Hindlimb muscle (tissue), 1 donor: Measurements from ENCODE around the gene CASK. TPM values are rescaled to one million over a fixed set of nuclear protein-coding genes. Genes with fewer than 3 reads are reported as not detected.

ENCODE experiments used
- DNase-seq: peaks from one replicate; pipeline ENCODE4 v3.0.0-alpha.2; 2013
- polyA plus RNA-seq: library from polyadenylated mRNA; unstranded; fragments of 120-200 nt; gene quantifications from one replicate; pipeline ENCODE4 v1.2.1, GENCODE V29; 2013; ENCODE audit not compliant: insufficient read length

The CASK gene
- polyA plus RNA-seq, 1 donor = 23.6 TPM

- no peak for DNase-seq
These were observed 95.5 kb downstream of the CASK start for GRCh38 chrX:41827886-41828285.

- no peak for DNase-seq
These were observed 97.6 kb downstream of the CASK start for GRCh38 chrX:41825796-41826195.

- no peak for DNase-seq
These were observed 98.8 kb downstream of the CASK start for GRCh38 chrX:41824551-41824950.

- no peak for DNase-seq
These were observed 100.0 kb downstream of the CASK start for GRCh38 chrX:41823402-41823801.

GRCh38 chrX:41822892-41823291, 100.5 kb downstream of the CASK start:
- DNase-seq = no peak

- no peak for DNase-seq
These were observed 115.3 kb downstream of the CASK start for GRCh38 chrX:41808047-41808446.

- no peak for DNase-seq
These were observed 120.4 kb downstream of the CASK start for GRCh38 chrX:41802958-41803357.

- no peak for DNase-seq
These were observed 123.7 kb downstream of the CASK start for GRCh38 chrX:41799661-41800060.

- no peak for DNase-seq
These were observed 126.8 kb downstream of the CASK start for GRCh38 chrX:41796577-41796976.

GRCh38 chrX:41796046-41796445, 127.3 kb downstream of the CASK start:
- DNase-seq = no peak

GRCh38 chrX:41789374-41789773, 134.0 kb downstream of the CASK start:
- DNase-seq = no peak

- DNase-seq = no peak
These were observed 137.7 kb downstream of the CASK start for GRCh38 chrX:41785685-41786084.

GRCh38 chrX:41781500-41781899, 141.9 kb downstream of the CASK start:
- DNase-seq = no peak

- DNase-seq = no peak
These were observed 143.4 kb downstream of the CASK start for GRCh38 chrX:41779941-41780340.

- DNase-seq = no peak
These were observed 144.3 kb downstream of the CASK start for GRCh38 chrX:41779030-41779564.

GRCh38 chrX:41761702-41762101, 161.7 kb downstream of the CASK start:
- no peak for DNase-seq

GRCh38 chrX:41761169-41761568, 162.2 kb downstream of the CASK start:
- DNase-seq = no peak

GRCh38 chrX:41759817-41760216, 163.5 kb downstream of the CASK start:
- no peak for DNase-seq

GRCh38 chrX:41758401-41758800, 165.0 kb downstream of the CASK start:
- DNase-seq = no peak

GRCh38 chrX:41750716-41751115, 172.6 kb downstream of the CASK start:
- no peak for DNase-seq

- no peak for DNase-seq
These were observed 183.5 kb downstream of the CASK start for GRCh38 chrX:41739871-41740270.

GRCh38 chrX:41737065-41737464, 186.3 kb downstream of the CASK start:
- no peak for DNase-seq

- no peak for DNase-seq
These were observed 188.8 kb downstream of the CASK start for GRCh38 chrX:41734530-41734929.

- no peak for DNase-seq
These were observed 189.4 kb downstream of the CASK start for GRCh38 chrX:41733939-41734338.

GRCh38 chrX:41732260-41732659, 191.1 kb downstream of the CASK start:
- no peak for DNase-seq
